Gastroesophageal sphincter (tissue), 3 donors: Measurements from ENCODE around the gene KRR1.

Source experiments
- CTCF ChIP-seq, 4 experiments: fragments of 200-600 bp in 2 of 4; fragments of 450-650 bp in 2 of 4; sonication (generic) in 1 of 4; IDR thresholded peaks; one replicate each; pipeline ENCODE4 v1.5.1; 2017 to 2019; ENCODE audit warnings: antibody characterized with exemption in 4 of 4, mild to moderate bottlenecking in 2 of 4, moderate library complexity in 2 of 4
- POLR2A ChIP-seq, 2 donors: fragments of 450-650 bp; IDR thresholded peaks; one replicate each; pipeline ENCODE4 v1.6.1; 2017; ENCODE audit warnings: antibody characterized with exemption in 2 of 2, mild to moderate bottlenecking in 2 of 2, moderate library complexity in 1 of 2
- POLR2AphosphoS5 ChIP-seq: sonication (generic); formaldehyde crosslinking; IDR thresholded peaks from one replicate; pipeline ENCODE4 v1.6.1; 2017; ENCODE audit warnings: antibody characterized with exemption

- no peak for TF ChIP-seq POLR2A (IDR thresholded peaks at IDR 0.05)
- no peak for TF ChIP-seq CTCF (IDR thresholded peaks at IDR 0.05)
- no peak for TF ChIP-seq POLR2AphosphoS5
Measured at GRCh38 chr12:75503459-75503858, 8.0 kb downstream of the KRR1 start.
